Neutrophil (primary cell): Measurements from ENCODE around the gene FADS2.

Source experiments
- H3K27ac ChIP-seq: fragments of 200-600 bp; sonication (generic); 2 replicates; pipeline ENCODE4 v1.5.1; 2016; ENCODE audit warnings: mild to moderate bottlenecking, moderate library complexity
- H3K27me3 ChIP-seq: fragments of 200-600 bp; sonication (generic); 2 replicates; pipeline ENCODE4 v1.6.0; 2016; ENCODE audit warnings: mild to moderate bottlenecking
- H3K36me3 ChIP-seq: fragments of 200-600 bp; sonication (generic); 2 replicates; pipeline ENCODE4 v1.5.1; 2017
- H3K4me1 ChIP-seq, 2 experiments: fragments of 200-600 bp in 1 of 2; sonication (generic) in 1 of 2; 1 replicate in 1 of 2; 2 replicates in 1 of 2; pipeline versions ENCODE4 v1.5.1 to v1.6.1; 2013 to 2016; ENCODE audit warnings: low read depth in 1 of 2, low read length in 1 of 2, mild to moderate bottlenecking in 1 of 2, moderate library complexity in 1 of 2; ENCODE audit not compliant: control insufficient read depth in 1 of 2, insufficient read depth in 1 of 2
- H3K4me3 ChIP-seq, 2 experiments: fragments of 200-600 bp in 1 of 2; sonication (generic) in 1 of 2; 1 replicate in 1 of 2; 2 replicates in 1 of 2; pipeline ENCODE4 v1.5.1; 2013 to 2016; ENCODE audit warnings: low read depth in 1 of 2, low read length in 1 of 2, mild to moderate bottlenecking in 1 of 2, moderate library complexity in 1 of 2
- H3K9me3 ChIP-seq: fragments of 200-600 bp; sonication (generic); 2 replicates; pipeline ENCODE4 v1.5.1; 2016
- TF ChIP-seq, protein P1 (sequence below): fragments of 200-600 bp; sonication (generic); IDR thresholded peaks from 2 replicates; pipeline ENCODE4 v1.5.1; 2016; ENCODE audit warnings: antibody characterized with exemption

FADS2 gene

DNA sequence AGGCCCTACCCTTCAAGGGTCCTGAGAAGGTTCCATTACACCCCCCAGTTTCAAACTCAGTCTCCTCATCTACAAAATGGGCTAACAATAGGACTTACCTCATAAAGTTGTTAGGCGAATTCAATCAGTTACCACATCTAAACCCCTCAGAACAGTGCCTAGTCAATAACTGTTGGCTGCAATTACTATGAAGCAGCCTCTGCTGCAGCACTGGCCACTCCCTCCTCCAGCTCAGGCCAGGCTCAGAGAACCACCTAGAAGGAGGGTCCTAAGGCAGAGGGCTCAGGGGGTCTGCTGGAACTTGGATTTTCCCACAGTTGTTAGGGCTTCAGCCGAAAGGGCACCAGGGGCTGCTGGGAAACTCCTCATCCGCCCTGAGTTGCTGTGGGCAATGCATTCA is 58.5 kb downstream of the FADS2 start:
- Histone ChIP-seq H3K4me1 (peaks cover 10% of the 10 kb centered on the region in 2 experiments), H3K9me3 (no peaks in the 10 kb centered on the region), H3K27ac (no peak overlapping the region), H3K4me3 (no peak overlapping the region), H3K36me3 (no peaks in the 10 kb centered on the region), H3K27me3 (peaks cover 30% of the 10 kb centered on the region)
- TF ChIP-seq, protein P1, sequence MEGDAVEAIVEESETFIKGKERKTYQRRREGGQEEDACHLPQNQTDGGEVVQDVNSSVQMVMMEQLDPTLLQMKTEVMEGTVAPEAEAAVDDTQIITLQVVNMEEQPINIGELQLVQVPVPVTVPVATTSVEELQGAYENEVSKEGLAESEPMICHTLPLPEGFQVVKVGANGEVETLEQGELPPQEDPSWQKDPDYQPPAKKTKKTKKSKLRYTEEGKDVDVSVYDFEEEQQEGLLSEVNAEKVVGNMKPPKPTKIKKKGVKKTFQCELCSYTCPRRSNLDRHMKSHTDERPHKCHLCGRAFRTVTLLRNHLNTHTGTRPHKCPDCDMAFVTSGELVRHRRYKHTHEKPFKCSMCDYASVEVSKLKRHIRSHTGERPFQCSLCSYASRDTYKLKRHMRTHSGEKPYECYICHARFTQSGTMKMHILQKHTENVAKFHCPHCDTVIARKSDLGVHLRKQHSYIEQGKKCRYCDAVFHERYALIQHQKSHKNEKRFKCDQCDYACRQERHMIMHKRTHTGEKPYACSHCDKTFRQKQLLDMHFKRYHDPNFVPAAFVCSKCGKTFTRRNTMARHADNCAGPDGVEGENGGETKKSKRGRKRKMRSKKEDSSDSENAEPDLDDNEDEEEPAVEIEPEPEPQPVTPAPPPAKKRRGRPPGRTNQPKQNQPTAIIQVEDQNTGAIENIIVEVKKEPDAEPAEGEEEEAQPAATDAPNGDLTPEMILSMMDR = no peak

DNA sequence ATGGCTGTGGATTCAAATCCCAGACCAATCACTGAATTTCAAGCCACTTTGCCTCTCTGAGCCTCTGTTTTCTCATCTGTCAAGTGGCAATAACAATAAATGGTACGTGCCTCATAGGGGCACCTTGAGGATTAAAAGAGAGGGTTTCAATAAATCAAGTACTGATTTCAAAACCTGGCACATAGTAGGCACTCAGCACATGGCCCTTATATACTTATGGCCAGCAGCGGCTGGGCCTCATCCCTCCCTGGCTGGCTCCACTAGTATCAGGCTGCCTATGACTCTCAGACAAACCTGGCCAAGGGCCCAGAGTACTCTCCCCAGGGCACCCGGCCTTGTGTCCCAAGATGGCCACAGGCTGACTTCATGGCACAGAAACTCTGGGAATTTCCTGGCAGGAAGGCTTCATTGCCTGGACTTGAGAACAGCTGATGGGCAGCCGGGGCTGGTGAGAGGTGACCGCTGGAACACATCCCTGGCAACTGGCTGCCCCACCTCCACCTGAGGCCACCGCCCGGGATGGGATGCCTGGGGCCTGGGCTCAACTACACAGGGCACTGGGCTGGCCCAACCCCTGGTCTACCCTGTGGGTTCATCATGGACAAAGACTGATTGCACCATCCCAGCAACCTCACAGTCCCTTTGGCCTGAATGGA is 59.9 kb downstream of the FADS2 start:
- no peaks in the 10 kb centered on the region for H3K9me3 ChIP-seq
- H3K27ac ChIP-seq = no peak overlapping the region
- H3K27me3 ChIP-seq = peaks cover 43% of the 10 kb centered on the region
- H3K36me3 ChIP-seq = no peaks in the 10 kb centered on the region
- H3K4me1 ChIP-seq = peaks cover 10 to 13% of the 10 kb centered on the region in 2 experiments
- TF ChIP-seq, protein P1 = no peak
- H3K4me3 ChIP-seq = no peak overlapping the region

DNA sequence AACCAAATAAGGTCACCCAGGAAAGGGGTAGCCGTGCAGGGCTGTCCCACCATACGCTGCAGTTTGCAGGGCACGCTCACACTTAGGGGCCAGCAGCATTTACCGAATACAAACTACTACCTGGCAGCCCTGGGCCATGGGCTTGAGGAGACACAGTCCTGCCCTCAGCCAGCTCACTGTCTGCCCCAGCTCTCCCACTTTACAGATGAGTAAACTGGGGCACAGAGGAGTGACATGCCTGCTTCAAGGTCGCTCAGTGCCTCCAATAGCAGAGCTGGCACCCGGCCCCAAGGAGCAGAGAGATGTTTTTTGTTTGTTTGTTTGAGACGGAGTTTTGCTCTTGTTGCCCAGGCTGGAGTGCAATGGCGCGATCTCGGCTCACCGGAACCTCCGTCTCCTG is 60.5 kb downstream of the FADS2 start:
- Histone ChIP-seq H3K36me3 (no peaks in the 10 kb centered on the region), H3K27me3 (peaks cover 49% of the 10 kb centered on the region), H3K9me3 (no peaks in the 10 kb centered on the region), H3K4me1 (peaks cover 10 to 13% of the 10 kb centered on the region in 2 experiments), H3K27ac (no peak overlapping the region), H3K4me3 (no peak overlapping the region)
- TF ChIP-seq, protein P1 = no peak

DNA sequence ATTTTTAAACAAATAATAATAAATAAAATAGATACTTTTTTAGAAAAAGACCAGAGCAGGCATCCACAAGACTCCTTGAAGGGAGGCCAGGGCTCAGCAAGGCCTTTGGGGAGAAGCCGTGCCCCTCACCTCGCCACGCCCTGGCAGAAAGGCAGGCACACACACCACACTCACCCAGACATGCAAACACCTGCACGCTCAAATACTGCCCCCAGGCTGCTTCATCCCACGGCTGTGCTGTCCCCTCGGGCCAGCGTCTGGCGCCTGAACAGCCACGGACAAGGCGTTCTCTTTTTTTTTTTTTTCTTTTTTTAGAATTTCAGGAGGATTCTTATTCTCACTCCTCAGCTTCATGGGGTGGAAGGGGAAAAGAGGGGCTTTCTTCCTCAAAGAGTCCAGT is 61.7 kb downstream of the FADS2 start:
- no peak overlapping the region for H3K27ac ChIP-seq
- peaks cover 13 to 17% of the 10 kb centered on the region in 2 experiments for H3K4me1 ChIP-seq
- TF ChIP-seq, protein P1 = no peak
- H3K27me3 ChIP-seq = peaks cover 54% of the 10 kb centered on the region
- H3K9me3 ChIP-seq = no peaks in the 10 kb centered on the region
- no peak overlapping the region for H3K4me3 ChIP-seq
- H3K36me3 ChIP-seq = no peaks in the 10 kb centered on the region

DNA sequence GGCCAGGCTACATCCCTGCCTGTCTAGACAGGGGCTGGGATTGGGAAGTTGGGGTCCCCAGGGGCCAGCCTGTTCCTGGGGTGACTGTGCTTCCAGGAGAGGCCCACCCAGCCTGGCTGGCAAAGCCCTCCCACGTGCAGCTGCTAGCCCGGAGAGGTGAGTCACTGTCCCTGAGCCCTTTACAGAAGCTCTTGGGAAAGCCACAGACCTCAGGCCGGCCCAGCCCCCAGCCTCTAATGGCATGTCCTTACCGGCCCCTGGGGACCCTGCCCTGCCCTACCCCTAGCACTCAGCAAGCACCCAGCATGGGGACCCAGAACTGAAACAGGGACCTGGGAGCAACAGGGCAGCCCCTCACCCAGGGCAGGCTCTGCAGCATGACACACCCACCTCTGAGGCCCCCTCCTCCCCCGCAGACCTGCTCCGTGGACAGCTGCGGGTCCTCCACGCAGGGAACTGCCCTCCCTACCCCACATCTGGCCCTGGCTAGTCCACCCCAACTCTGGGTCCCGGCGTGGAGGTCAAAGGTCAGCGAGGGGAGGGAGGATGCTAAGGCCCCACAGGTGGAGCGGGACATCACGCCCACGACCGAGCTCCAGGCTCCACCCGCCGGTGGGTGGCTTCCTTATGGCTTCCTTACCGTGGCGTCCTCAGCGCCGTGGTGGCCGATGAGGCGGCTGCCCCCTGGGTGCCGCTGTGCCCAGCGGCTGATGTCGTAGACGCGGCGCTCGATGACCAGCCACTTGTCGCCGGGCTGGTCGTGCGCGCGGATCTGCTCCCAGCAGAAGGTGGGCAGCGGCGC is 62.6 kb downstream of the FADS2 start:
- Histone ChIP-seq H3K27ac (peak overlapping the region; percentile 39), H3K4me1 (peaks cover 22 to 25% of the 10 kb centered on the region in 2 experiments), H3K27me3 (peaks cover 54% of the 10 kb centered on the region), H3K9me3 (no peaks in the 10 kb centered on the region), H3K36me3 (no peaks in the 10 kb centered on the region), H3K4me3 (peak overlapping the region; percentile 81 to 97)
- TF ChIP-seq, protein P1 = no peak
